ENCODE results near the gene GAK.

Gene GAK

DNA sequence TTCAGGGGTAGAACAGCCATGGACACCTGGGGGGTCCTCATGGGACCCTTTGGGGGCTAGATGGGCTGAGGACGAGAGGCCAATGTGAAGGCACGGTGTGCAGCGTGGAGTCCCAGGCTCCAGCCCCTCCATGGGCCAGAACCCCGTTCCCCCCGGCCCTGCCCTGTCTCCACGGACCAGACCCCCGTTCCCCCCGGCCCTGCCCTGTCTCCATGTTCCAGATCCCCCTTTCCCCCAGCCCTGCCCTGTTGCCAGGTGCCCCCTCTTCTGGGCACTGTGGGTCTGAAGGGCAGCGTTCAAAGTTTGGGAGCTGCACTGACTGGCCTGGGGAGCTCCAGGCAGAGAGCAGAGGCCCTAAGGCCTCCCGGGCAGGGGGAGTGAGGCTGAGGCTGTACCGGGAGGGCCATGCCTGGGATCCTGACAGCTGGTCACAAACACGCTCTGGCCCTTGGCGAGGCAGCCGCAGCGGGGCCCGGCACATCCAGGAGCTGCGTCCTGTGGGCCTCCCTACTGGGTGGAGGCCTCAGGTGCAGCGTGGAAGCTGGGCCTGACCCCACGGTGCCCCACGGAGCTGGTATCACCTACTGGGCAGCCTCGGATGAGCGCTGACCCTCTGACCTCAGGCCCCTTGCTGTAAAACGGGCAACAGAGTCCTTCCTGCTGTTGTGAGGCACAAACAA lies 32.4 kb upstream of the GAK start:
- in situ Hi-C loops (cut with MboI; ENCODE audit: low sequenced_read_pairs) = no loop called here

DNA sequence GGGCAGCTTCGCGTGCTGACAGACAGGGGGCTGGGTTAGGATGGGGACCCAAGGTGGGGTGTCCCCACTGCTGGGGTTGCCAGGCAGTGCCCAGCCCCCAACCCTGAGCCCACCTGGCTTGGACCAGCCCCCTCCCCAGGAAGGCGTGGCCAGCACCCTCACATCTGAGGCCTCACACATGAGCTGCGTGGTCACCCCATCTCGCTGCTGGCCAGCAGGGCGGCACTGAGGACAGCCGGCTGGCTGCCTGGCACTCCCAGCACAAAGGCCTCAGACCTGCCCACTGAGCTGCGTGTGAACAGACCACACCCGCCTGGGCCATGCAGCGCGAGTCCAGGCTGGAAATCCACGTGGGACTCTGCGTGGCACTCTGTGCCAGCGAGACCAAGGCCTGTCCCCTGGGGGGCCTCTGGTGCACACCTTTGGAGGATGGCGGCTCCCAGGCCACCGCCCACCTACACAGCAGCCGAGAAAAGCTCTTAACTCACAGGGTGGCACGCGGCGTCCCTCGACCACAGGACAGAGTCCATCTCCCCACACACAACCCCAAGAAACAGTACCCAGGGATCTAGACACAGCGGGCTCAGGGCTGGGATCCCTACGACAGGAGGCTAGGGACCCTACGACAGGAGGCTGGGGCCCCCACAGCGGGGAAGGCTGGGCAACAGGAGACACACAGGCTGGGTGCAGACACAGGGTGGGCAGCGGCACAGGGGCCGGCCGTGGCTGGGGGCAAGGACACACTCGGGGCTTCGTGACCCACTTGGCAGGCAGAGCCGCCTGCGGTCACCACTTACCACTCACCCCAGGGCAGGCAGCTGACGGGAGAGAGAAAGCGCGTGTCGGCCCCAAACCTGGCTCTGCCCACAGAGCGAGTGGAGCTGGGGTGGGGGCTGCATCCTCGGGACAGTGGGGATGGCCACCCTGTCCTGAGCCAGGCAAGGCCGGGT lies 31.4 kb upstream of the GAK start:
- in situ Hi-C loops (cut with MboI; ENCODE audit: low sequenced_read_pairs) = no loop called here

DNA sequence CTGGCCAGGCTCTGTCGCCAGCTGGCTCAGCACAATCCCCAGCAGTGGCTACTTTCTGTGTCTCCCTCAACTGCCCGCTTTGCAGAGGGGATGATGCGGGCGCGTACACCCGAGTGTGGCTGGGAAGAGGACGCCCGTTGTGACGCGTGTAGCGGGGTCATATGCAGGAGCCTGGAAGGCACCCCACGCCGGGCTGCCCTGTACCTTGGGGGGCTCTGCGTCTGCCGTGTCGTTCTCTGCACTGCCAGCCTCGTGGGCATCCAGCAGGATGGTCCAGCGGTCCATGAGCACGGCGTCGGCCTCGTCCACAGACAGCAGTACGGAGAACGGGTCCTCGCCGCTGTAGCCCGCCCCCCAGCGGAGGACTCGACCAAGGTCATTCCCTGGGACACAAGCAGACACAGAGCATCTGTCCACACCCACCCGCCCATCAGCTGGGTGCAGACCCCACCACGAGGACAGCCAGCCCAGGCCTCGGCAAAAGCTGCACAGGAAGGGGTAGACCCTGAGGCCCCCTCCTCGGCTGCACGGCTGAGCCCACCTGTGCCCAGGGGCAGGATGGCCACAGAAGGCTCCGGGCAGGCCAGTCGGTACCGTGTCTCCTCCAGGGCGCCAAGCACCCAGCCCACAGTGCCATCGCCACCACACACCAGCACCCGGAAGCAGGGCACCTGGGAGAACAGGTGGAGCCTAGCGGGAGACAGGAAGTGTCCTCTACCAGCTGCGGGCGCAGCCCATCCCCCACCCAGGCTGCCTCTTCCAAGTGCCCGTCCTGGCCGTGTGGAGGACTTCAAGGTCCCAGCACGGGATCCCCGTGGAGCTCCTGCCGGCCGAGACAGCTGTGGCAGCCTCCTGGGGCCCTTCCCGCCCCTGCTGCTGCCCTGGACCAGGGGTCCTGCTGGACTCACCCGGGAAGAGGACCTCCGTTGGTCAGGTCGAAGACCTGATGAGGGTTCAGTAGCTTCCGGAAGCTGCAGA lies 30.4 kb upstream of the GAK start:
- in situ Hi-C loops (cut with MboI; ENCODE audit: low sequenced_read_pairs) = no loop called here

DNA sequence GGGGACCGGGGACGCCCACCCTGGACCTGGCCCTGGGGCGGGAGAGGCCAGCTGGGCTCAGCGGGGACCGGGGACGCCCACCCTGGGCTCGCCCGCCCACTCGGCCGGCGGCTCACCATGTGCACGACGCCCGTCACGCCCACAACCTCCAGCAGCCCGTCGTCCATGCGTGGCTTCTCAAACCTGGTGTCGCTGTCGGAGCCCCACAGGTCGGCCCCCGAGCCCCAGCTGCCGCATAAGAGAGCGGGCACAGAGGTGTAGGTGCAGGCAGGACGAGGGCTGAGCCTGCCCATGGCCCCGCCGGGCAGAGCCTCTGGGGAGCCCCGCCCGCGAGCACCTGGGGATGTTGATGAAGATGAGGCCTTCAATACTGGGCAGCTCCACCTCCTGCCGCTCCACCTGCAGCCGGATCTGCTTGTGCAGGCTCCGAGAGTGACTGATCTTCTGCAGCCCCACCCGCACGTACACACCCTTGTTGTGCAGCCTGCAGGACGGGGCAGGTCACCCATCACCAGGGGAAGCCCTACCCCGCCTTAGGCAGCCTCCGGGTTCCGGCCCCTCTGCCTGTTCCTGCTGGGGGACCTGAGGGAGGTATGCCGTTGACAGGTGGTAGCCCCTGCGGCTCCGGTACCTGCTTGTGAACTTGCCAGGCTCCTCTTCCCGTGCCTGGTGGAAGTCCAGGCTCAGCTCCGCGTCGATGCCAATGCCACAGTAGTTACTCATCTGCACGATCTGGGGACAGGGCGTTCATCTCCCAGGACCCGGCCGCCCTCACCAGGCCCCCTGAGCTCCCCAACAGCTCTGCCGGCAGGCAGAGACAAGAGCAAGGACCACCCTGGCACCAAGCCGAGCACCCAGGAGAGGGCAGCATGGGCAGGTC lies 29.5 kb upstream of the GAK start:
- in situ Hi-C loops (cut with MboI; ENCODE audit: low sequenced_read_pairs) = no loop called here

DNA sequence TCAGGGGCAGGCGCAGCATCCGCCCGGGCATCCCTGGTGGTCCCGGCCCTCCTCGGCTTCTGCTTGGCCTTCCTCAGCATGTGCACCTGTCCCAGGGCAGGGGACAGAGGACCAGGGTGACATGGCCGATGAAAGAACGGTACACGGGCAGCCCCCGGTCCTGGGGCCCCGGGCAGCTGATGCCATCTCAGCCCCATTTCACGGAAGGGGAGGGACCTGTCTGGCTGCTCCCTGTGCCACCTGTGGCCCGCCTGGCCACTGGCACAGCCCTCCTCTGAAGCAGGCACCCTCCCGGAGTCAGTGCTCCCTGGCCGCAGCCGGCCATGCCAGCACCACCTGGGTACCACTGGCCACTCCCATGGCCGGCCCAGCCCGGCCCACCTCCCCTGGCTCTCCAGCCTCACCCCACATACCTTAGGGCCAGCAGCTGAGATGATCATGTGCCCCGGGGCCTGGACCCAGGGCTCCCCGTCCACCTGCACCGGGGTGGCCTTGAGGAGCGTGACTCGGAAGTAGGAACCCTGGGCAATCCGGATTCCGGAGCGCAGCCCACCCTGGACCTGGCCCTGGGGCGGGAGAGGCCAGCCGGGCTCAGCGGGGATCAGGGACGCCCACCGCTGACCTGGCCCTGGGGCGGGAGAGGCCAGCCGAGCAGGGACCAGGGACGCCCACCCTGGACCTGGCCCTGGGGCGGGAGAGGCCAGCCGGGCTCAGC lies 28.7 kb upstream of the GAK start:
- in situ Hi-C loops (cut with MboI; ENCODE audit: low sequenced_read_pairs) = no loop called here

DNA sequence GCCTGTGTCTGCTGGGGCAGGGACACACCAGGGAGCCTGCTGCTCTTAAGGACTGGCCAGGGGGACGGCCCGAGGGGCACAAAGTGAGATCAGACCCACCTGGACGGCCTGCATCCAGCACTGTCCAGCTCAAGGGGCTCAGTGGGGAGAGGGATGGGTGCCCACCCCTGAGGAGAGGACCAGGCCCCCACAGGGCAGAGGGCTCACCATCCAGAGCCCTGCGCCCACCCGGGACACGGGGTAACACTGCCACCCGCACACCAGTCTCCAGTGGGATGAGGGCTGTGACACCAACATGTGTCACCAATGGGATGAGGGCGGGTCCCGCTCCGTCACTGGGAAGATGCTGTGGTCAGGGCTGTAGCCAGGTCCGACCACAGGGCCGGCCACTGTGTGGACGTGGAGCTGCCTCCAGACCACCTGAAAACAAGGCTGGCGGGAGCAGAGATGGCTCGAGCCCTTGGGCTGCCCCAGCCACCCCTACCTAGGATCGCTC lies 28.1 kb upstream of the GAK start:
- in situ Hi-C loops (cut with MboI; ENCODE audit: low sequenced_read_pairs) = no loop called here

DNA sequence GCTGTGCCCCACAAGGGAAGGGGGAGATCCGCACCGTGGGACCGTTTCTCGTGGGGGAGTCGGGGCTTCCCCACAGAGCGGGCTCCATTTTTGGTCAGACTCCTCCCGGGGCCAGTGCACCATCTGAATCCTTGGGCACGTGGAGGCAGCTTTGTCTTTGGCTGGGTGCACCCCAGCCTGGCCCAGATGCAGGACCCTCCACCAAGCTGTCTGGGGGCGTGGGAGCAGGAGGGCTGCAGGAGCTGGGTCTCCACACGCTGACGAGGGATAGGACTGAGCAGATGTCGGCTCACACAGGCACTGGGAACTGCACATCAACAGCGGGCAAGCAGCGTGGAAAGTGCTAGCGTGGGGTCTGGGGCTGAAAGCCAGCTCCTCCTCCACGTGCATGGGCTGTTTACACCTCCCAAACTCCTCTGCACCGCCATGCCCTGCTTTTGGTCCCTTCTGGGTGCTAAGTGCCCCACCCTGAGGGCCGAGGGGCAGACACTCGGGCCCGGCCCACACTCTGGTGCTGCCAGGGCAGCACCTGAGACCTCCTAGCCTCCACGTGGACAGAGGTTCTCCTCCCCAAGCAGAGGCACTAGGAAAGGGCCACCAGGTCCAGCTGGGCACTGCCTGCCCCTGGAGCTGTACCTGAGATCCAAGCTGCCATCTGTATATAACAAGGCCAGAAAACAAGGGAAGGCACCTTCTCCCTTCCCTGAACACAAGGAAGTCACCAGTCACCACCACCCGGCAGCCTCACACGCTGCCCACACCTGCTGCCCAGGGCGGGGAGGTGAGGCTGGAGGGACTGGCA lies 27.4 kb upstream of the GAK start:
- in situ Hi-C loops (cut with MboI; ENCODE audit: low sequenced_read_pairs) = no loop called here

DNA sequence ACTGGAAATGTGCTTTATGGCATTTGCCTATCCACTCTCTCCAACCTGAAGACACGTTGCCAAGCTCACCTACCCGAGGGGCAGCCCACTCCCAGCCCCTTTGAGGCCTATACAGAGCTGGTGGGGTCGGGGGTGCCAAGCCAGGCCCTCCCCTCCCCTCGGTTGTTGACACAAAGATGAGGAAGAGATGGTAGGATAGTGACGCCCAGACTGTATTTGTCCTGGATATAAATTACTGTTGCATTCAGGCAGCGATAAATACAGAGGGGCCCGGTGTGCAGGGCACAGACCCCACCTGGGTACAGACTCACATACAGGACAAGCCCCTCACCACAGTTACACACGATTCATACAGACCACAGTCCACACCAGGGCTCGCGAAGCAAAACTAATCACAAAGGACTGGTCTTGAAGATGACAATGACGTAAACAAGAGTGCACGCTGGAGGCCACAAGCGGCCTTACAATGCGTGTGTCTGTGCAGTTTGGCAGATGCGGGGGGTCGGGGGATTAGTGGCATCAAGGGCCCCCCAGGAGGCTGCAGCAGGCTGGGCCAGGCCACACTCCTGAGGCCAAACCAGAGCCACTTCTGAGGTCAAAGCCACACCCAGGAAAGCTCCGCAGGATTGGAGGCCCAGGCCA lies 26.7 kb upstream of the GAK start:
- in situ Hi-C loops (cut with MboI; ENCODE audit: low sequenced_read_pairs) = no loop called here

DNA sequence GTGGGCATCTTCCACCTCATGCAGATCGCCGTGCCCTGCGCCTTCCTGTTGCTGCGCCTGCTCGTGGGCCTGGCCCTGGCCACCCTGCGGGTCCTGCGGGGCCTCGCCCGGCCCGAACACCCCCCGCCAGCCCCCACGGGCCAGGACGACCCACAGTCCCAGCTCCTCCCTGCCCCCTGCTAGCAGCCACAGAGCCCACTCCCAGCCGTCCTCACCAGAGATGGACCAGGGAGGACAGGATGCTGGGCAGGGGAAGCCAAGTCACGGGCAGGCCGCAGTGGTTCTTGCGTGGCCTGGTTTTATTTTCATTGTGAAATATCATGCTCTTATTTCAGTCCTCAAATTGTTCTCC lies 26.2 kb upstream of the GAK start:
- in situ Hi-C loops (cut with MboI; ENCODE audit: low sequenced_read_pairs) = no loop called here

DNA sequence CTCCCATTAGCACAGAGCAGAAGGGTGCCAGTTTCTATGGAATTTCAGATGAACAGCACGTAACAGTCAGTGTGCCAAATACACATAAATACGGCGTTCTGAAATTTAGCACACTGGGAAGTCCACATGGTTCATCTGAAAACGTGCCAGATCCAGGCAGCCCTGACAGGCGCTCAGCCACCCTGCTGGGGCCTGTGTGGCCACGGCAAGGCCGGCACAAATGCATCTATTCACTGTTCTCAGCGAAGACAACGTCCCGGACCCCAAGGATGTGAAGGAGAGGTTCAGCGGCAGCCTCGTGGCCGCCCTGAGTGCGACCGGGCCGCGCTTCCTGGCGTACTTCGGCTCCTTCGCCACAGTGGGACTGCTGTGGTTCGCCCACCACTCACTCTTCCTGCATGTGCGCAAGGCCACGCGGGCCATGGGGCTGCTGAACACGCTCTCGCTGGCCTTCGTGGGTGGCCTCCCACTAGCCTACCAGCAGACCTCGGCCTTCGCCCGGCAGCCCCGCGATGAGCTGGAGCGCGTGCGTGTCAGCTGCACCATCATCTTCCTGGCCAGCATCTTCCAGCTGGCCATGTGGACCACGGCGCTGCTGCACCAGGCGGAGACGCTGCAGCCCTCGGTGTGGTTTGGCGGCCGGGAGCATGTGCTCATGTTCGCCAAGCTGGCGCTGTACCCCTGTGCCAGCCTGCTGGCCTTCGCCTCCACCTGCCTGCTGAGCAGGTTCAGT lies 25.6 kb upstream of the GAK start:
- in situ Hi-C loops (cut with MboI; ENCODE audit: low sequenced_read_pairs) = no loop called here

DNA sequence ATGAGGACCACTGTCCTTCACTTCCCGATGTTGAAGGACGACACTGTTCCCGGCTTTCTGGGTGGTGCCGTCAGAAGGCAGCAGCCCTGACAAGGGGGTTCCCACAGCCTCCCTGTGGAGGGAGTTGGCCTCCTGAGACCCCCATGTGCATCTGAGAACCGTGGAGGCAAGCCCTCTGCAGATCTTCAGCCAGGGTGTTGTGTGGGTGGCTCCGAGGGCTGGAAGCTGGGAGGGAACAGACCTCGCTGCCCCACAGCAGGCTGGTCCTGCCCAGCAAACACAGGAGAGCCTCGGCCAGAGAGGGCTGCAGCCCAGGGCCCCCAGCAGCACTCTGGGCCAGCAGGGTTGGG lies 25.1 kb upstream of the GAK start:
- in situ Hi-C loops (cut with MboI; ENCODE audit: low sequenced_read_pairs) = no loop called here

DNA sequence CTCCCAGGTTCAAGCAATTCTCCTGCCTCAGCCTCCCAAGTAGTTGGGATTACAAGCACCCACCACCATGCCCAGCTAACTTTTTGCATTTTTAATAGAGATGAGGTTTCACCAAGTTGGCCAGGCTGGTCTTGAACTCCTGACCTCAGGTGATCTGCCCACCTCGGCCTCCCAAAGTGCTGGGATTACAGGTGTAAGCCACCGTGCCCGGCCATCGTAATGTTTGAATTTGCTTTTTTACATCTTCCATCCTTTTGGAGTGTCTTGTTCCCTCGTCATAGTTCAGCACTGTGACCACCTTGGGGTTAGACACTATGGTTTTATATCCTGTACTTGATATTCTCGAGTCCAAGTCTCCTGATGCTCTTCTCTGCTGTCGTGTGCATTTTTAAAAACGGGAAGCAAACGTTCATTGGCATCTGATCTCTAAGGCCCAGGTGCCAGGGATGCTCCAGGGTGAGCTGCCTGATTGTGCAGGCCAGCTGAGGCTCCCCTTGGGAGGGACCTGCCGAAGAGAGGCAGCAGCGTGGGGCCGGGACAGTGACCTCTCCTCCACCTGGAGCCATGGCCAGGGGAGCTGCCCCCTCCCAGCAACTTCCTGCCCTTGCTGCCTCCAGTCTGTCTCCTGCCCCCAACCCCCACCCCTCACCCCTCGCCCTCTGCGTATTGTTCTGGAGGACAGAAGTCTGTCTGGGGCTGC lies 24.6 kb upstream of the GAK start:
- in situ Hi-C loops (cut with MboI; ENCODE audit: low sequenced_read_pairs) = no loop called here

DNA sequence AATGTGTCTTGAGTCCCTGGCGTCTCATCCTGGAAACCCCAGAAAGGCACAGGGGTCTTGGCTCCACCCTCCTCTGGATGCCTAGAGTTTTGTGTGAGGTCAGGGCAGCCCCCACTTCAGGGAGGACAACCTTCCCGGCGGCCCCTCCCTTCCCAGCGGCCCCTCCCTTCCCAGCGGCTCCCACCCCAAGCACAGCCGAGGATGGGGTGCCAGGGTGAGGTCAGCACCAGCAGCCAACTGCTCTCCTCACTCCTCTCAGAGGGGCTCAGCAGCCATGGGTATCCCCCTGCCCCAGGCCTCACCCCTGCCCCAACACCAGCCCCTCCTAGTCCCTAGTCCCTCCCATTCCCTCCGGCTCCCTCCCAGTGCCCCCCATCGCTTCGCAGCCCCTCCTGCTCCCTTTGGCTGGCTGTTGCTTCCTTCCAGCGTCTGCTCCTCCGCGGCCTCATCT lies 23.8 kb upstream of the GAK start:
- in situ Hi-C loops (cut with MboI; ENCODE audit: low sequenced_read_pairs) = no loop called here

DNA sequence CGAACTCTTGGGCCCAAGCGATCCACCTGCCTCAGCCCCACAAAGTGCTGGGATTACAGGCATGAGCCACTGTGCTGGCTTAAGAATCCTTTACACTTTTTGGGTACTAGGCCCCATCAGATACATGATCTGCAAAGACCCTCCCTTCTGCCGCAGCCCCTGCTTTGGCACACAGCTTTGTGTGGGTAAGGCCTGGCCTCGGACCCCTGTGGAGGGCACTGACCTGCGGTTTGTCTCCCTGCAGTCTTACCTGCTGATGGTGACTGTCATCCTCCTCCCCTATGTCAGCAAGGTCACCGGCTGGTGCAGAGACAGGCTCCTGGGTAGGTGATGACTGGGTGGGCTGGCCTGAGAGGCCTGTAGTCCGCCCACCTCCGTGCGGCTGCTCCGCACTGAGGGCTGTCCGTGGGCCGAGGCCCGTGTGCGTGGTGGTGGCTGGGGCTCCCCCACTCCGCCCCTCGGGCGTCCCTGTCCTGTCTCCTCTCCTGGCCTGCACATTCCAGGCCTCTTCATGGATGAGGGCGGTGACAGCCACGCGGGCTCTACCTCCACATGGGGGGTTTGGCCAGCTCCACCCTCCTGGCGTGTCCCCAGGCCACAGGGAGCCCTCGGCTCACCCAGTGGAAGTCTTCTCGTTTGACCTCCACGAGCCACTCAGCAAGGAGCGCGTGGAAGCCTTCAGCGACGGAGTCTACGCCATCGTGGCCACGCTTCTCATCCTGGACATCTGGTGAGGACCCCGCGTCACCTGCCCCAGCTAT lies 23.2 kb upstream of the GAK start:
- in situ Hi-C loops (cut with MboI; ENCODE audit: low sequenced_read_pairs) = no loop called here

DNA sequence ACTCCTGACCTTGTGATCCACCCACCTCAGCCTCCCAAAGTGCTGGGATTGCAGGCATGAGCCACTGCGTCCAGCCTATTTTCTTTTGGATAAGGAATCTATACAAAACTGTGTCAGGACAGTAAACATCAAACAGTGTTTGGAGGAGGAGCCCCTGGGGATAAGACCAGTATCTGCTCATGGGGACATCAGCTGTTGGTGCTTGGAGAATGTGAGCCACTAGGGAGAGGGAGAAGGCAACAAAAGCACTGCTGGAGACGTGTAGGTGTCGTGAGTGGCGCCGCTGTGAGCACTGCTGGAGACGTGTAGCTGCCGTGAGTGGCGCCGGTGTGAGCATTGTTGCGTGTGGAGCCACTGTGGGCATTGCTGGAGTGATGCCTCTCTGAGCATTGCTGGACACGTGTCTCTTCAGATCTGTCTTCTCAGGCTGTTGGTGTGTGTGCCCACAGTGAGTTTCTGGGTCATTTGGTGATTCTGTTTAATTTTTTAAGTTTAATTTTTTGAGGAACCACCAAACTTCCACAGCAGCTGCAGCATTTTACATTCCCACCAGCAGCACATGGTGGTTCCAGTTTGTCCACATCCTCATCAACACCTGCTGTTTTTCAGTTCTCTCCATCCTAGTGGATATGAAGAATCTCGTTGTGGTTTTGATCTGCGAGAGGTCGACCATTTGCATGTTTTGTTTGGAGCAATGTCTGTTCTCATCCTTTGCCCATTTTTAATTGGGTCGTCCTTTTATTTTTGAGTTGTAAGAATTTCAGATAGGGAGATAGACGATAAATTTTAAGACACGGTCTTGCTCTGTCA lies 22.3 kb upstream of the GAK start:
- in situ Hi-C loops (cut with MboI; ENCODE audit: low sequenced_read_pairs) = no loop called here
